Middle frontal gyrus (tissue), 1 donor: ENCODE results near the gene F12.

ENCODE experiments used
- DNase-seq: peaks from one replicate; pipeline ENCODE4 v3.0.0-alpha.2; 2015; ENCODE audit warnings: low spot score; ENCODE audit errors: extremely low spot score

F12 gene

GRCh38 chr5:177414481-177414880 lies 5.1 kb upstream of the F12 start:
- no peak for DNase-seq

GRCh38 chr5:177412603-177413233 lies 3.4 kb upstream of the F12 start:
- DNase-seq: no peak

GRCh38 chr5:177410575-177410974 lies 1.2 kb upstream of the F12 start:
- DNase-seq: no peak

- DNase-seq: no peak
Measured at GRCh38 chr5:177405805-177406204, 3.6 kb downstream of the F12 start.

GRCh38 chr5:177405312-177405711 lies 4.1 kb downstream of the F12 start:
- DNase-seq: no peak

- DNase-seq: no peak
Measured at GRCh38 chr5:177404641-177405179, 4.7 kb downstream of the F12 start.

GRCh38 chr5:177403792-177404640 lies 5.3 kb downstream of the F12 start:
- no peak for DNase-seq

GRCh38 chr5:177403102-177403791 lies 6.1 kb downstream of the F12 start:
- DNase-seq: no peak

GRCh38 chr5:177402271-177403043 lies 6.9 kb downstream of the F12 start:
- DNase-seq: no peak

GRCh38 chr5:177399997-177400868 lies 9.1 kb downstream of the F12 start, which contains the start of gene PFN3:
Gene PFN3, minus strand, starts transcription at chr5:177400661. Its CDS starts 85 bp downstream, at chr5:177400576.
- no peak for DNase-seq

GRCh38 chr5:177397875-177398390 lies 11.4 kb downstream of the F12 start:
- DNase-seq: no peak

GRCh38 chr5:177396807-177397206 lies 12.6 kb downstream of the F12 start:
- DNase-seq: no peak

GRCh38 chr5:177396078-177396477 lies 13.3 kb downstream of the F12 start:
- DNase-seq: no peak

GRCh38 chr5:177393990-177394389 lies 15.4 kb downstream of the F12 start:
- no peak for DNase-seq

- no peak for DNase-seq
Measured at GRCh38 chr5:177393206-177393765, 16.1 kb downstream of the F12 start.

GRCh38 chr5:177392765-177393164 lies 16.6 kb downstream of the F12 start:
- DNase-seq: no peak

- peak; percentile 56 for DNase-seq
Measured at GRCh38 chr5:177390363-177391300, 18.7 kb downstream of the F12 start.
